HG02884 (cell line): Measurements from ENCODE around the gene LMOD3.

ENCODE experiments used
- ATAC-seq: cut with Tn5 transposase; IDR thresholded peaks from one replicate; pipeline ENCODE4 v1.9.1; 2021; ENCODE audit warnings: mild to moderate bottlenecking, moderate library complexity; ENCODE audit not compliant: unreplicated experiment

The LMOD3 gene

GRCh38 chr3:69122403-69122802, at the start of gene LMOD3:
LMOD3 (minus strand) TSS chr3:69122595; CDS start chr3:69122386, 209 bp downstream.
- no peak for ATAC-seq

- ATAC-seq, result no peak
These were observed 49.7 kb upstream of the LMOD3 start for GRCh38 chr3:69172058-69172457.

- ATAC-seq, result no peak
These were observed 44.1 kb upstream of the LMOD3 start for GRCh38 chr3:69166446-69166845.

- no peak for ATAC-seq
These were observed 43.3 kb upstream of the LMOD3 start for GRCh38 chr3:69165744-69166143.

- ATAC-seq, result no peak
These were observed 41.9 kb upstream of the LMOD3 start for GRCh38 chr3:69164296-69164695.

GRCh38 chr3:69162308-69162980, 40.0 kb upstream of the LMOD3 start:
- ATAC-seq, result no peak

- ATAC-seq, result peak; percentile 50
These were observed 39.4 kb upstream of the LMOD3 start for GRCh38 chr3:69161587-69162307.

- no peak for ATAC-seq
These were observed 38.1 kb upstream of the LMOD3 start for GRCh38 chr3:69160525-69160924.

- no peak for ATAC-seq
These were observed 37.7 kb upstream of the LMOD3 start for GRCh38 chr3:69160107-69160506.

GRCh38 chr3:69149586-69149985, 27.2 kb upstream of the LMOD3 start:
- no peak for ATAC-seq

GRCh38 chr3:69145688-69146087, 23.3 kb upstream of the LMOD3 start:
- no peak for ATAC-seq

GRCh38 chr3:69144631-69145245, 22.3 kb upstream of the LMOD3 start:
- ATAC-seq, result no peak

GRCh38 chr3:69143612-69144011, 21.2 kb upstream of the LMOD3 start:
- ATAC-seq, result no peak

GRCh38 chr3:69142797-69143454, 20.5 kb upstream of the LMOD3 start:
- no peak for ATAC-seq

GRCh38 chr3:69142090-69142489, 19.7 kb upstream of the LMOD3 start:
- no peak for ATAC-seq

GRCh38 chr3:69141313-69141712, 18.9 kb upstream of the LMOD3 start:
- ATAC-seq, result no peak

- no peak for ATAC-seq
These were observed 15.0 kb upstream of the LMOD3 start for GRCh38 chr3:69137412-69137811.

GRCh38 chr3:69137005-69137404, 14.6 kb upstream of the LMOD3 start:
- no peak for ATAC-seq

- peak; percentile 99 for ATAC-seq
These were observed 8.3 kb upstream of the LMOD3 start for GRCh38 chr3:69130689-69131088.

- ATAC-seq, result no peak
These were observed 7.1 kb upstream of the LMOD3 start for GRCh38 chr3:69129531-69129930.

GRCh38 chr3:69128509-69128908, 6.1 kb upstream of the LMOD3 start:
- no peak for ATAC-seq

GRCh38 chr3:69126999-69127398, 4.6 kb upstream of the LMOD3 start:
- no peak for ATAC-seq
